SK-N-SH treated with all-trans-retinoic acid at 6 μM for 48 hours (cell line): Measurements from ENCODE around the gene PFDN5.

Experiments used
- ATAC-seq: fragments of 200-7000 bp; cut with Tn5 transposase; 3 replicates; pipeline ENCODE4 v1.9.1; 2020; ENCODE audit warnings: mild to moderate bottlenecking, moderate library complexity
- ARNTL ChIP-seq: fragments of 450-650 bp; formaldehyde crosslinking; IDR thresholded peaks from 2 replicates; pipeline ENCODE4 v1.5.0; 2020; ENCODE audit warnings: low read depth, mild to moderate bottlenecking, moderate library complexity, borderline replicate concordance
- BACH2 ChIP-seq: fragments of 250-450 bp; sonication (Bioruptor Pico); IDR thresholded peaks from 2 replicates; pipeline ENCODE4 v1.9.0; 2021; ENCODE audit warnings: mild to moderate bottlenecking, borderline replicate concordance
- CSDC2 ChIP-seq: fragments of 250-450 bp; sonication (Bioruptor Pico); IDR thresholded peaks from 2 replicates; pipeline ENCODE4 v1.5.0; 2020; ENCODE audit warnings: mild to moderate bottlenecking, moderate library complexity
- CSRNP3 ChIP-seq: fragments of 250-450 bp; sonication (Bioruptor Pico); IDR thresholded peaks from 2 replicates; pipeline ENCODE4 v1.5.1; 2021; ENCODE audit warnings: mild to moderate bottlenecking, moderate library complexity
- ESRRG ChIP-seq: fragments of 250-450 bp; sonication (Bioruptor Pico); IDR thresholded peaks from 2 replicates; pipeline ENCODE4 v1.6.1; 2021; ENCODE audit warnings: mild to moderate bottlenecking
- GLIS3 ChIP-seq: fragments of 250-450 bp; sonication (Bioruptor Pico); IDR thresholded peaks from 2 replicates; pipeline ENCODE4 v1.5.0; 2020; ENCODE audit warnings: mild to moderate bottlenecking, moderate library complexity
- ISL1 ChIP-seq: fragments of 250-450 bp; sonication (Bioruptor Pico); IDR thresholded peaks from 2 replicates; pipeline ENCODE4 v2.1.2; 2022; ENCODE audit warnings: mild to moderate bottlenecking, moderate library complexity
- OSR1 ChIP-seq: fragments of 250-450 bp; sonication (Bioruptor Pico); IDR thresholded peaks from 2 replicates; pipeline ENCODE4 v1.8.0; 2022; ENCODE audit warnings: moderate library complexity, mild to moderate bottlenecking, inconsistent platforms
- PATZ1 ChIP-seq: fragments of 250-450 bp; sonication (Bioruptor Pico); IDR thresholded peaks from 2 replicates; pipeline ENCODE4 v1.8.0; 2020; ENCODE audit warnings: mild to moderate bottlenecking, moderate library complexity, borderline replicate concordance
- POU6F1 ChIP-seq: fragments of 250-450 bp; sonication (Bioruptor Pico); IDR thresholded peaks from 2 replicates; pipeline ENCODE4 v1.8.0; 2021; ENCODE audit warnings: low read depth, mild to moderate bottlenecking, moderate library complexity, borderline replicate concordance
- PPARA ChIP-seq: fragments of 250-450 bp; sonication (Bioruptor Pico); IDR thresholded peaks from 2 replicates; pipeline ENCODE4 v1.5.0; 2020; ENCODE audit warnings: mild to moderate bottlenecking, borderline replicate concordance
- RARB ChIP-seq: fragments of 250-450 bp; sonication (Bioruptor Pico); IDR thresholded peaks from 2 replicates; pipeline ENCODE4 v1.8.0; 2021; ENCODE audit warnings: mild to moderate bottlenecking, moderate library complexity
- SNAI2 ChIP-seq: fragments of 250-450 bp; sonication (Bioruptor Pico); IDR thresholded peaks from 2 replicates; pipeline ENCODE4 v1.5.0; 2020; ENCODE audit warnings: mild to moderate bottlenecking, moderate library complexity
- TCF4 ChIP-seq: fragments of 250-450 bp; sonication (Bioruptor Pico); IDR thresholded peaks from 2 replicates; pipeline ENCODE4 v1.8.0; 2021; ENCODE audit warnings: mild to moderate bottlenecking, moderate library complexity, borderline replicate concordance
- TOX ChIP-seq: fragments of 250-450 bp; sonication (Bioruptor Pico); IDR thresholded peaks from 2 replicates; pipeline ENCODE4 v1.8.0; 2021; ENCODE audit warnings: mild to moderate bottlenecking, moderate library complexity, borderline replicate concordance
- TSHZ2 ChIP-seq: fragments of 250-450 bp; sonication (Bioruptor Pico); IDR thresholded peaks from 2 replicates; pipeline ENCODE4 v1.5.0; 2020; ENCODE audit warnings: mild to moderate bottlenecking, moderate library complexity
- ZC3H10 ChIP-seq: fragments of 250-450 bp; sonication (Bioruptor Pico); IDR thresholded peaks from 2 replicates; pipeline ENCODE4 v1.5.1; 2021; ENCODE audit warnings: mild to moderate bottlenecking, moderate library complexity
- ZFP3 ChIP-seq: fragments of 250-450 bp; sonication (Bioruptor Pico); IDR thresholded peaks from 2 replicates; pipeline ENCODE4 v1.5.0; 2020; ENCODE audit warnings: mild to moderate bottlenecking, moderate library complexity
- ZFP30 ChIP-seq: fragments of 450-650 bp; formaldehyde crosslinking; IDR thresholded peaks from 2 replicates; pipeline ENCODE4 v1.5.0; 2022; ENCODE audit warnings: mild to moderate bottlenecking, moderate library complexity
- ZNF565 ChIP-seq: fragments of 450-650 bp; formaldehyde crosslinking; conservative IDR thresholded peaks from 2 replicates; pipeline ENCODE4 v1.5.0; 2020; ENCODE audit warnings: low read depth, mild to moderate bottlenecking, moderate library complexity
- ZNF70 ChIP-seq: fragments of 450-650 bp; formaldehyde crosslinking; IDR thresholded peaks from 2 replicates; pipeline ENCODE4 v1.5.0; 2020; ENCODE audit warnings: mild to moderate bottlenecking, moderate library complexity
- ZNF8 ChIP-seq: fragments of 450-650 bp; formaldehyde crosslinking; IDR thresholded peaks from 2 replicates; pipeline ENCODE4 v1.5.0; 2020; ENCODE audit warnings: mild to moderate bottlenecking, moderate library complexity

PFDN5 gene

GRCh38 chr12:53277981-53278380 is 17.4 kb upstream of the PFDN5 start:
- no peak for TF ChIP-seq ISL1
- no peak for TF ChIP-seq ZFP3
- TF ChIP-seq RARB (CRISPR knock-in tag), result no peak
- no peak for TF ChIP-seq ZC3H10 (CRISPR knock-in tag)
- TF ChIP-seq GLIS3 (CRISPR knock-in tag), result no peak
- no peak for TF ChIP-seq PPARA (CRISPR knock-in tag)
- TF ChIP-seq ZFP30 (CRISPR knock-in tag), result no peak
- TF ChIP-seq ZNF565, result no peak
- TF ChIP-seq BACH2 (CRISPR knock-in tag), result no peak
- no peak for TF ChIP-seq ZNF70 (CRISPR knock-in tag)
- TF ChIP-seq CSDC2 (CRISPR knock-in tag), result no peak
- no peak for TF ChIP-seq SNAI2 (CRISPR knock-in tag)
- no peak for TF ChIP-seq ARNTL (CRISPR knock-in tag)
- no peak for TF ChIP-seq TSHZ2 (CRISPR knock-in tag)
- no peak for TF ChIP-seq TOX (CRISPR knock-in tag)
- TF ChIP-seq OSR1, result no peak
- TF ChIP-seq POU6F1 (CRISPR knock-in tag), result no peak
- ATAC-seq, result no peak

GRCh38 chr12:53279283-53279869 is 16.0 kb upstream of the PFDN5 start:
- TF ChIP-seq ZFP30 (CRISPR knock-in tag), result no peak
- no peak for TF ChIP-seq ZC3H10 (CRISPR knock-in tag)

GRCh38 chr12:53279888-53280498 is 15.3 kb upstream of the PFDN5 start:
- ATAC-seq, result no peak
- TF ChIP-seq ZC3H10 (CRISPR knock-in tag), result no peak
- TF ChIP-seq RARB (CRISPR knock-in tag), result no peak

More at GRCh38 chr12:53279283-53279869, 16.0 kb upstream of the PFDN5 start:
- no peak for ATAC-seq

- no peak for TF ChIP-seq ISL1
- no peak for TF ChIP-seq TOX (CRISPR knock-in tag)
- no peak for TF ChIP-seq CSDC2 (CRISPR knock-in tag)
- no peak for TF ChIP-seq OSR1
- no peak for TF ChIP-seq ZFP30 (CRISPR knock-in tag)
- no peak for ATAC-seq
Measured at GRCh38 chr12:53286448-53286847, 8.9 kb upstream of the PFDN5 start.

- peak; percentile 81 for ATAC-seq
- no peak for TF ChIP-seq ESRRG (CRISPR knock-in tag)
- no peak for TF ChIP-seq TCF4 (CRISPR knock-in tag)
- no peak for TF ChIP-seq ZC3H10 (CRISPR knock-in tag)
- TF ChIP-seq ZNF8 (CRISPR knock-in tag), result no peak
- TF ChIP-seq PATZ1 (CRISPR knock-in tag), result no peak
- no peak for TF ChIP-seq ISL1
- no peak for TF ChIP-seq ARNTL (CRISPR knock-in tag)
- TF ChIP-seq PPARA (CRISPR knock-in tag), result no peak
- TF ChIP-seq TSHZ2 (CRISPR knock-in tag), result no peak
- no peak for TF ChIP-seq RARB (CRISPR knock-in tag)
- no peak for TF ChIP-seq ZNF565
- no peak for TF ChIP-seq ZNF70 (CRISPR knock-in tag)
- TF ChIP-seq ZFP30 (CRISPR knock-in tag), result no peak
- TF ChIP-seq CSDC2 (CRISPR knock-in tag), result no peak
- no peak for TF ChIP-seq CSRNP3 (CRISPR knock-in tag)
Measured at GRCh38 chr12:53287741-53288216, 7.6 kb upstream of the PFDN5 start.
